Measurements from ENCODE around the gene ZNF45.
"Not testable (repeated sequence)": the region's sequence is repeated elsewhere in the genome, so short reads cannot be mapped to it uniquely, and the experiment has no call there.

ZNF45 gene

GRCh38 chr19:43913383-43913782, 21.7 kb downstream of the ZNF45 start:
- DNase-seq (ENCODE audit: low spot score), result no peak

DNA sequence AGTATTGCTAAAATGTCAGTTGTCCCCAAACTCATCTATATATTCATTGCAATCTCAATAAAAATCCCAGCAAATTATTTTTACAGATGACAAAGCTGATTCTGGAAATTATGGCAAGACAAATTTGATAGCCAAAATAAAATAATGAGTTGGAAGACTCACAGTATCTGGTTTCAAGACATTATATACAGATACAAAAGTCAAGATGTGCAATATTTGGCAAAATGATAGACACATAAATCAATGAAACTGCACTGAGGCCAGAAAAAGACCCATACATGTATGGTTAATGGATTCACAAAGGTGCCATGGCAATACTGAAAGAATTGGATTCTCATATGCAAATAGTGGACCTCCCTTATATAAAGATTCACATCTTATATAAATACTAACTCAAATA, 24.2 kb downstream of the ZNF45 start:
- DNase-seq (ENCODE audit: low spot score), result no peak

- DNase-seq (ENCODE audit: low spot score), result no peak
Measured at GRCh38 chr19:43908659-43909058, 26.4 kb downstream of the ZNF45 start.

- DNase-seq (ENCODE audit: low spot score), result no peak
Measured at GRCh38 chr19:43906774-43907173, 28.3 kb downstream of the ZNF45 start.

DNA sequence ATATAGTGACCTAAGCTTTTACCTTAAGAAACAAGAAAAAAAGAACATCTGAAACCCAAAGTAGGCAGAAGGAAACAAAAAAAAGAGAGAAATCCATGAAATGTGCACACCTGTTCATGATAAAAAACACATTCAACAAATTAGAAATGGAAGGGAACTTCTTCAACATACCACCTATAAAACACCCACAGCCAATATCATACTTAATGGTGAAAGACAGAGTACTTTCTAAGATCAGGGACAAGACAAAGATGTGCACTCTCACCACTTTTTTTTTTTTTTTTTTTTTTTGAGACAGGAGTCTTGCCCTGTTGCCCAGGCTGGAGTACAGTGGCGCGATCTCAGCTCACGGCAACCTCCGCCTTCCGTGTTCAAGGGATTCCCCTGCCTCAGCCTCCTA, 29.2 kb downstream of the ZNF45 start:
- DNase-seq (ENCODE audit: low spot score), result no peak

GRCh38 chr19:43902399-43902798, 32.7 kb downstream of the ZNF45 start:
- DNase-seq (ENCODE audit: low spot score), result no peak

DNA sequence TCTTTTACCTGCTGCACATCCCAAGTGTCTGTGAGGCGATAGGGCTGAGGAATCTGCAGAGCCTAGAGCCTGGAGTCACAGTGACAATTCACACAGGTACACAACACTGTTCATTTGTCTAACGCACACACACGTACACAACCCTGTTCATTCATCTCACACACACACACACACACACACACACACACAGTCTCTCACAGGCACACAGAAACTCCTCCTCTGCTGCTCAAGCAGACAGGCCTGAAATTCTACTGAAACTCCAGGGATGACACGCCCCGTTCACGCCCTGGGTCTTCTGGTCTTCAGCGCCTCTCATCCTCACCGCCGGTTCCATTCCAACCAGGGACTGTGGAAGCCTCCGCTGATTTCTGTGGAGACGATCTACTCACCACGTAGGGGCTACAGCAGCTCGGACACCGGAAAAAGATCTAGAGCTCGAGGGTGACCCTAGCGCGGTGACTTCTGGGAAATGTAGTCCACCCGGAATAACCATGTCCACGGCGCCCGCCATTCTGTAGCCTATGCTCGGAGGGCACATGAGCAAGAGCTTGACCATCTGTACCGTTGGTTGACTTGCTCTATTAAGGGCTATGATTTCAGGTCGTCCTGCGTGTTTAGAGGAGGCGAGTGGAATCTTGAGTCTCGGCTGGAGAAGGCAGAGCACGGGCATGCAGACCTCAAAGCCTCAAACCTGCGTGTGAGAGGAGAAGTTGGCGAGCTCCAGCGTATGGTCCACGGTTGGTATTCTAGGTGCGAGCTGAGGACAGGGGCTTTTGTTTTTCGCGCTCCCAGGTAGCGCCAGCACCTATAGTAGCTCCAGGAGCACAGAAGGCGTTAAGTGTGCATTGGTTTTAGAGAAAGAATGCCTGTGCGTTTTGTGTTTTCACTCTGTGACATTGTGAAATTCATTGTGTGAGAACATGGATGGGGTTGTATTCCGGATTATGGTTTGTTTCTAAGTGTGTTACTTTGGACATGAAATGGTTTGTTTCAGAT, 33.4 kb downstream of the ZNF45 start:
- no peak for DNase-seq (ENCODE audit: low spot score)

- no peak for DNase-seq (ENCODE audit: low spot score)
Measured at GRCh38 chr19:43895727-43896308, 39.3 kb downstream of the ZNF45 start.

GRCh38 chr19:43883864-43884263, 51.2 kb downstream of the ZNF45 start, which contains the start of gene ZNF404:
ZNF404 (minus strand) TSS chr19:43883964.
- DNase-seq (ENCODE audit: low spot score), result no peak

DNA sequence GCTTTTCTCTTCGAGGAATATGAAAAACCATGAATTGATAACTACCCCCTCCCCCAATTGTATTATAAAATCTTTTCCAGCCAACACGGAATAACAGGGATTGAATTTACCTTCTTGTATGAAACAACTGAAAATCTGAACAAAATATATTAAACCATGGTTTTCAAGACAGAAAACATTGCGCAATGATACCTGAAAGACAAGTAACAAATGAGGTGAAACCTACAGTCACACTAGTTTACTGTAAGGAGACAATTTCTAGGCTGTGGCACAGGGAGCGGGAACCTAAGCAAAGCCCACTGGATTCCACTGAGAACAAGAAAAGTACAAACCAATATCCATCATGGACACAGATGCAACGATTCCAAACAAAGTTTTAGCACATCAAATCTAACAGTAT, 54.6 kb downstream of the ZNF45 start:
- DNase-seq (ENCODE audit: low spot score), result no peak

DNA sequence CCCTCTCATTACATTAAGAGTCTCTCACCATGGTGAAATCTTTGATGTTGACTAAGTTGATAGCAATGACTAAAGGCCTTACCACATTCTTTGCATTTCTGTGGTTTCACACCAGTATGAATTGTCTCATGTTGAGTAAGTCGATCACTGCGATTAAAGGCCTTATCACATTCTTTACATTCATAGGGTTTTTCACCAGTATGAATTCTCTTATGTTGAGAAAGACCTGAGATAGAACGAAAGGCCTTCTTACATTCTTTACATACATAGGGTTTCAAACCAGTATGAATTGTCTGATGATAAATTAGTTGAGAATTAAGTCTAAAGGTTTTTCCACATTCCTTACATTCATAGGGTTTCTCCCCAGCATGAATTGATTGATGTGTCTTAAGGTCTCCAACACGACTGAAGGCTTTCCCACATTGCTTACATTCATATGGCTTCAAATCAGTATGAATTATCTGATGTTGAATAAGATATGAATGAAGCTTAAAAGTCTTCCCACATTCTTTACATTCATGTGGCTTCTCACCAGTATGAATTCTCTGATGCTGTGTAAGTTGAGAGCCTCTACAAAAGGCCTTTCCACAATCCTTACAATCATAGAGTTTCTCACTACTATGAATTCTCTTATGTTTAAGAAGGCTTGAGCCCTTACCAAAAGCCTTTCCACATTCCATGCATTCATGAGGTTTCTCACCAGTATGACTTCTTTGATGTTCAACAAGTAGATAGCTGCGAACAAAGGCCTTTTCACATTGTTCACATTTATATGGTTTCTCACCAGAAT, 62.3 kb downstream of the ZNF45 start:
- no peak for DNase-seq (ENCODE audit: low spot score)

- not testable (repeated sequence) for DNase-seq (ENCODE audit: low spot score)
Measured at GRCh38 chr19:43866923-43867322, 68.2 kb downstream of the ZNF45 start.
